BLaER1 (cell line): ENCODE data around the gene MAGI2.

ENCODE experiments used
- H3K27ac ChIP-seq: shearing (Covaris generic); formaldehyde crosslinking; 2 replicates; pipeline ENCODE4 v1.8.1; 2022
- H3K27me3 ChIP-seq: shearing (Covaris generic); formaldehyde crosslinking; 2 replicates; pipeline ENCODE4 v1.8.1; 2022
- H3K36me3 ChIP-seq: shearing (Covaris generic); formaldehyde crosslinking; 2 replicates; pipeline ENCODE4 v1.8.1; 2022
- H3K4me1 ChIP-seq: shearing (Covaris generic); formaldehyde crosslinking; 2 replicates; pipeline ENCODE4 v1.8.1; 2022
- H3K4me2 ChIP-seq: shearing (Covaris generic); formaldehyde crosslinking; 2 replicates; pipeline ENCODE4 v1.8.1; 2022
- H3K4me3 ChIP-seq: shearing (Covaris generic); formaldehyde crosslinking; 2 replicates; pipeline ENCODE4 v1.8.1; 2022
- H3K9ac ChIP-seq: shearing (Covaris generic); formaldehyde crosslinking; 2 replicates; pipeline ENCODE4 v1.8.1; 2022
- H3K9me3 ChIP-seq: shearing (Covaris generic); formaldehyde crosslinking; 2 replicates; pipeline ENCODE4 v1.8.1; 2022
- H4K20me1 ChIP-seq: shearing (Covaris generic); formaldehyde crosslinking; 2 replicates; pipeline ENCODE4 v1.8.1; 2022
- Cebpa-rat ChIP-seq: shearing (Covaris generic); IDR thresholded peaks from 2 replicates; pipeline ENCODE4 v1.8.1; 2022

MAGI2 gene

GRCh38 chr7:78437118-78437517 lies 1016.3 kb downstream of the MAGI2 start:
- no peak overlapping the region for H3K4me2 ChIP-seq
- no peaks in the 10 kb centered on the region for H3K9me3 ChIP-seq
- no peaks in the 10 kb centered on the region for H3K4me1 ChIP-seq
- no peaks in the 10 kb centered on the region for H3K36me3 ChIP-seq
- H4K20me1 ChIP-seq, result no peaks in the 10 kb centered on the region
- no peak overlapping the region for H3K4me3 ChIP-seq
- no peak overlapping the region for H3K9ac ChIP-seq
- no peaks in the 10 kb centered on the region for H3K27me3 ChIP-seq
- H3K27ac ChIP-seq, result no peak overlapping the region
- no peak for TF ChIP-seq Cebpa-rat

GRCh38 chr7:78435355-78435754 lies 1018.1 kb downstream of the MAGI2 start:
- Histone ChIP-seq H3K4me2 (no peak overlapping the region), H3K27ac (no peak overlapping the region), H3K9ac (no peak overlapping the region), H3K4me1 (no peaks in the 10 kb centered on the region), H3K36me3 (no peaks in the 10 kb centered on the region), H3K27me3 (no peaks in the 10 kb centered on the region), H4K20me1 (no peaks in the 10 kb centered on the region), H3K4me3 (no peak overlapping the region), H3K9me3 (no peaks in the 10 kb centered on the region)
- no peak for TF ChIP-seq Cebpa-rat

- H3K4me2 ChIP-seq, result no peak overlapping the region
- H3K9me3 ChIP-seq, result no peaks in the 10 kb centered on the region
- H3K4me1 ChIP-seq, result no peaks in the 10 kb centered on the region
- TF ChIP-seq Cebpa-rat, result no peak
- H4K20me1 ChIP-seq, result no peaks in the 10 kb centered on the region
- no peaks in the 10 kb centered on the region for H3K36me3 ChIP-seq
- no peak overlapping the region for H3K27ac ChIP-seq
- no peak overlapping the region for H3K9ac ChIP-seq
- no peaks in the 10 kb centered on the region for H3K27me3 ChIP-seq
- H3K4me3 ChIP-seq, result no peak overlapping the region
These were observed 1019.2 kb downstream of the MAGI2 start for GRCh38 chr7:78434281-78434680.

GRCh38 chr7:78433421-78433820 lies 1020.0 kb downstream of the MAGI2 start:
- H3K9me3 ChIP-seq, result no peaks in the 10 kb centered on the region
- H3K36me3 ChIP-seq, result no peaks in the 10 kb centered on the region
- H3K4me1 ChIP-seq, result no peaks in the 10 kb centered on the region
- no peak overlapping the region for H3K4me2 ChIP-seq
- H3K4me3 ChIP-seq, result no peak overlapping the region
- H3K27me3 ChIP-seq, result no peaks in the 10 kb centered on the region
- no peak for TF ChIP-seq Cebpa-rat
- no peaks in the 10 kb centered on the region for H4K20me1 ChIP-seq
- no peak overlapping the region for H3K27ac ChIP-seq
- H3K9ac ChIP-seq, result no peak overlapping the region

GRCh38 chr7:78429878-78430277 lies 1023.6 kb downstream of the MAGI2 start:
- no peak for TF ChIP-seq Cebpa-rat
- no peak overlapping the region for H3K27ac ChIP-seq
- no peak overlapping the region for H3K4me3 ChIP-seq
- no peaks in the 10 kb centered on the region for H3K9me3 ChIP-seq
- no peak overlapping the region for H3K9ac ChIP-seq
- no peaks in the 10 kb centered on the region for H3K4me1 ChIP-seq
- H3K36me3 ChIP-seq, result no peaks in the 10 kb centered on the region
- no peaks in the 10 kb centered on the region for H3K27me3 ChIP-seq
- H4K20me1 ChIP-seq, result no peaks in the 10 kb centered on the region
- no peak overlapping the region for H3K4me2 ChIP-seq

GRCh38 chr7:78427209-78427608 lies 1026.3 kb downstream of the MAGI2 start:
- H3K9ac ChIP-seq, result no peak overlapping the region
- no peaks in the 10 kb centered on the region for H3K27me3 ChIP-seq
- H3K4me3 ChIP-seq, result no peak overlapping the region
- no peak overlapping the region for H3K4me2 ChIP-seq
- H3K27ac ChIP-seq, result no peak overlapping the region
- H3K36me3 ChIP-seq, result no peaks in the 10 kb centered on the region
- no peak for TF ChIP-seq Cebpa-rat
- no peaks in the 10 kb centered on the region for H4K20me1 ChIP-seq
- H3K9me3 ChIP-seq, result no peaks in the 10 kb centered on the region
- H3K4me1 ChIP-seq, result no peaks in the 10 kb centered on the region

- H3K4me2 ChIP-seq, result no peak overlapping the region
- H3K27ac ChIP-seq, result no peak overlapping the region
- H3K36me3 ChIP-seq, result no peaks in the 10 kb centered on the region
- no peaks in the 10 kb centered on the region for H3K27me3 ChIP-seq
- H3K4me3 ChIP-seq, result no peak overlapping the region
- no peak for TF ChIP-seq Cebpa-rat
- no peaks in the 10 kb centered on the region for H3K4me1 ChIP-seq
- no peak overlapping the region for H3K9ac ChIP-seq
- no peaks in the 10 kb centered on the region for H4K20me1 ChIP-seq
- no peaks in the 10 kb centered on the region for H3K9me3 ChIP-seq
These were observed 1033.5 kb downstream of the MAGI2 start for GRCh38 chr7:78420001-78420400.

GRCh38 chr7:78417180-78417853 lies 1036.2 kb downstream of the MAGI2 start:
- no peaks in the 10 kb centered on the region for H3K36me3 ChIP-seq
- H3K9ac ChIP-seq, result no peak overlapping the region
- no peak for TF ChIP-seq Cebpa-rat
- H3K27me3 ChIP-seq, result no peaks in the 10 kb centered on the region
- H3K4me1 ChIP-seq, result no peaks in the 10 kb centered on the region
- H3K4me2 ChIP-seq, result no peak overlapping the region
- no peaks in the 10 kb centered on the region for H3K9me3 ChIP-seq
- no peak overlapping the region for H3K27ac ChIP-seq
- H4K20me1 ChIP-seq, result no peaks in the 10 kb centered on the region
- no peak overlapping the region for H3K4me3 ChIP-seq

GRCh38 chr7:78413568-78413967 lies 1039.9 kb downstream of the MAGI2 start:
- H3K27me3 ChIP-seq, result no peaks in the 10 kb centered on the region
- no peaks in the 10 kb centered on the region for H3K9me3 ChIP-seq
- no peaks in the 10 kb centered on the region for H3K4me1 ChIP-seq
- no peak overlapping the region for H3K9ac ChIP-seq
- H3K4me2 ChIP-seq, result no peak overlapping the region
- H3K27ac ChIP-seq, result no peak overlapping the region
- H4K20me1 ChIP-seq, result no peaks in the 10 kb centered on the region
- no peak for TF ChIP-seq Cebpa-rat
- no peak overlapping the region for H3K4me3 ChIP-seq
- no peaks in the 10 kb centered on the region for H3K36me3 ChIP-seq

GRCh38 chr7:78412216-78412858 lies 1041.1 kb downstream of the MAGI2 start:
- Histone ChIP-seq H4K20me1 (no peaks in the 10 kb centered on the region), H3K9me3 (no peaks in the 10 kb centered on the region), H3K27ac (no peak overlapping the region), H3K9ac (no peak overlapping the region), H3K4me1 (no peaks in the 10 kb centered on the region), H3K4me3 (no peak overlapping the region), H3K4me2 (no peak overlapping the region), H3K36me3 (no peaks in the 10 kb centered on the region), H3K27me3 (no peaks in the 10 kb centered on the region)
- TF ChIP-seq Cebpa-rat, result no peak

- TF ChIP-seq Cebpa-rat, result no peak
- H3K9me3 ChIP-seq, result no peaks in the 10 kb centered on the region
- no peaks in the 10 kb centered on the region for H3K27me3 ChIP-seq
- H3K4me2 ChIP-seq, result no peak overlapping the region
- H3K9ac ChIP-seq, result no peak overlapping the region
- H3K36me3 ChIP-seq, result no peaks in the 10 kb centered on the region
- no peaks in the 10 kb centered on the region for H3K4me1 ChIP-seq
- H4K20me1 ChIP-seq, result no peaks in the 10 kb centered on the region
- H3K4me3 ChIP-seq, result no peak overlapping the region
- H3K27ac ChIP-seq, result no peak overlapping the region
These were observed 1046.4 kb downstream of the MAGI2 start for GRCh38 chr7:78407031-78407430.
